H9 (cell line): ENCODE results near the gene MBNL1. TPM values are rescaled to one million over a fixed set of nuclear protein-coding genes. Genes with fewer than 3 reads are reported as not detected.

Experiments used
- DNase-seq: peaks from one replicate; pipeline ENCODE4 v3.0.0-alpha.2; 2017
- H2AFZ ChIP-seq: one replicate; pipeline ENCODE4 v1.6.1; 2013; ENCODE audit warnings: mild to moderate bottlenecking, low read length, control low read depth, moderate library complexity
- H2AK5ac ChIP-seq: 2 replicates; pipeline ENCODE4 v1.6.1; 2013; ENCODE audit warnings: low read length, control low read depth, mixed read lengths; ENCODE audit not compliant: insufficient read length
- H2BK120ac ChIP-seq: one replicate; pipeline ENCODE4 v1.6.1; 2013; ENCODE audit warnings: low read depth, mild to moderate bottlenecking, low read length, control low read depth, inconsistent platforms; ENCODE audit not compliant: poor library complexity, severe bottlenecking
- H2BK12ac ChIP-seq: 2 replicates; pipeline ENCODE4 v1.6.1; 2013; ENCODE audit warnings: low read length, control low read depth, mixed read lengths, low read depth; ENCODE audit not compliant: insufficient read length
- H2BK15ac ChIP-seq: 2 replicates; pipeline ENCODE4 v1.6.1; 2013; ENCODE audit warnings: low read depth, low read length, control low read depth
- H2BK20ac ChIP-seq: one replicate; pipeline ENCODE4 v1.6.1; 2013; ENCODE audit warnings: low read depth, mild to moderate bottlenecking, low read length, control low read depth, inconsistent platforms; ENCODE audit not compliant: poor library complexity, severe bottlenecking
- H2BK5ac ChIP-seq: 2 replicates; pipeline ENCODE4 v1.6.1; 2013; ENCODE audit warnings: low read length, control low read depth, mixed read lengths; ENCODE audit not compliant: insufficient read length
- H3K14ac ChIP-seq: 2 replicates; pipeline ENCODE4 v1.6.1; 2013; ENCODE audit warnings: low read length, control low read depth; ENCODE audit not compliant: insufficient read depth
- H3K18ac ChIP-seq: 2 replicates; pipeline ENCODE4 v1.6.1; 2013; ENCODE audit warnings: low read depth, mild to moderate bottlenecking, mixed read lengths, low read length, control low read depth; ENCODE audit not compliant: insufficient read length
- H3K23ac ChIP-seq: 2 replicates; pipeline ENCODE4 v1.6.1; 2013; ENCODE audit warnings: low read length, control low read depth, mixed read lengths, low read depth; ENCODE audit not compliant: insufficient read length
- H3K23me2 ChIP-seq: 2 replicates; pipeline ENCODE4 v1.6.1; 2013; ENCODE audit warnings: low read depth, mild to moderate bottlenecking, mixed read lengths, low read length, control low read depth; ENCODE audit not compliant: insufficient read length, poor library complexity, severe bottlenecking
- H3K27ac ChIP-seq: 2 replicates; pipeline ENCODE4 v1.5.1; 2013; ENCODE audit warnings: low read length, control low read depth, mixed read lengths, low read depth; ENCODE audit not compliant: insufficient read length
- H3K27me3 ChIP-seq: 2 replicates; pipeline ENCODE4 v1.6.1; 2013; ENCODE audit warnings: low read length, control low read depth, inconsistent platforms; ENCODE audit not compliant: insufficient read depth
- H3K4ac ChIP-seq: 2 replicates; pipeline ENCODE4 v1.6.1; 2013; ENCODE audit warnings: low read depth, mild to moderate bottlenecking, control low read depth, inconsistent platforms, low read length, moderate library complexity
- H3K4me1 ChIP-seq: 2 replicates; pipeline ENCODE4 v1.6.1; 2013; ENCODE audit warnings: low read length, control low read depth, inconsistent platforms; ENCODE audit not compliant: insufficient read depth
- H3K4me2 ChIP-seq: 2 replicates; pipeline ENCODE4 v1.6.1; 2013; ENCODE audit warnings: low read length, control low read depth, mixed read lengths; ENCODE audit not compliant: insufficient read length, insufficient read depth
- H3K56ac ChIP-seq: 2 replicates; pipeline ENCODE4 v1.6.1; 2013; ENCODE audit warnings: low read depth, mild to moderate bottlenecking, mixed read lengths, low read length, control low read depth; ENCODE audit not compliant: insufficient read length
- H3K79me1 ChIP-seq: 2 replicates; pipeline ENCODE4 v1.6.1; 2013; ENCODE audit warnings: low read depth, mild to moderate bottlenecking, moderate library complexity, low read length, control low read depth, inconsistent platforms; ENCODE audit not compliant: insufficient read depth, poor library complexity, severe bottlenecking
- H3K79me2 ChIP-seq: 2 replicates; pipeline ENCODE4 v1.6.1; 2013; ENCODE audit warnings: low read length, control low read depth, inconsistent platforms; ENCODE audit not compliant: insufficient read depth
- H3K9ac ChIP-seq: 2 replicates; pipeline ENCODE4 v1.6.1; 2013; ENCODE audit warnings: low read length, control low read depth, mixed read lengths; ENCODE audit not compliant: insufficient read length; ENCODE audit errors: extremely low read depth
- H3K9me3 ChIP-seq: one replicate; pipeline ENCODE4 v1.6.1; 2013; ENCODE audit warnings: low read depth, low read length, inconsistent platforms; ENCODE audit not compliant: control insufficient read depth
- H3T11ph ChIP-seq: one replicate; pipeline ENCODE4 v1.6.1; 2013; ENCODE audit warnings: mild to moderate bottlenecking, low read length, control low read depth, inconsistent platforms
- H4K20me1 ChIP-seq: one replicate; pipeline ENCODE4 v1.6.1; 2013; ENCODE audit not compliant: control insufficient read depth, insufficient read length, insufficient read depth
- H4K5ac ChIP-seq: 2 replicates; pipeline ENCODE4 v1.6.1; 2013; ENCODE audit warnings: low read depth, mild to moderate bottlenecking, mixed read lengths, low read length, control low read depth; ENCODE audit not compliant: insufficient read length
- H4K8ac ChIP-seq: replicated peaks from 2 replicates; pipeline ENCODE4 v1.6.1; 2013; ENCODE audit warnings: low read length, control low read depth, mixed read lengths, low read depth; ENCODE audit not compliant: insufficient read length
- H4K91ac ChIP-seq: 2 replicates; pipeline ENCODE4 v1.6.1; 2013; ENCODE audit warnings: low read depth, mild to moderate bottlenecking, moderate library complexity, mixed read lengths, low read length, control low read depth; ENCODE audit not compliant: insufficient read length
- H3K27ac Mint-ChIP-seq, 3 experiments: 2 replicates in 2 of 3; 3 replicates in 1 of 3; pipeline ENCODE4 v1.8.0; 2020 to 2021; ENCODE audit warnings: mixed read lengths in 3 of 3, mild to moderate bottlenecking in 1 of 3, moderate library complexity in 1 of 3
- H3K27me3 Mint-ChIP-seq: 2 replicates; pipeline ENCODE4 v1.8.0; 2021; ENCODE audit warnings: low read depth, mild to moderate bottlenecking, moderate library complexity, mixed read lengths
- H3K36me3 Mint-ChIP-seq, 3 experiments: 2 replicates in 2 of 3; 3 replicates in 1 of 3; pipeline ENCODE4 v1.8.0; 2020 to 2021; ENCODE audit warnings: low read depth in 3 of 3, mixed read lengths in 3 of 3; ENCODE audit not compliant: insufficient read depth in 1 of 3
- H3K4me1 Mint-ChIP-seq, 2 experiments: 2 replicates each; pipeline ENCODE4 v1.8.0; 2020; ENCODE audit warnings: mixed read lengths in 2 of 2
- H3K4me3 Mint-ChIP-seq, 2 experiments: 2 replicates in 1 of 2; 3 replicates in 1 of 2; pipeline ENCODE4 v1.8.0; 2020 to 2021; ENCODE audit warnings: mild to moderate bottlenecking in 2 of 2, mixed read lengths in 2 of 2, moderate library complexity in 1 of 2
- H3K9me3 Mint-ChIP-seq, 2 experiments: 2 replicates in 1 of 2; 3 replicates in 1 of 2; pipeline ENCODE4 v1.8.0; 2020; ENCODE audit warnings: mild to moderate bottlenecking in 2 of 2, mixed read lengths in 2 of 2, moderate library complexity in 1 of 2
- CTCF ChIP-seq: fragments of 200-600 bp; sonication (generic); conservative IDR thresholded peaks from 3 replicates; pipeline ENCODE4 v1.8.0; 2021; ENCODE audit warnings: antibody characterized with exemption, mild to moderate bottlenecking
- WGBS: extraction: QIAGEN DNeasy Blood & Tissue Kit; methylation state at CpG from one replicate; pipeline ENCODE4 v1.1.7; 2013; ENCODE audit warnings: missing lambda C conversion rate, low lambda C conversion rate, mixed read lengths; ENCODE audit not compliant: insufficient read length; ENCODE audit errors: extremely low coverage; 5-methylcytosine and 5-hydroxymethylcytosine counted together
- total RNA-seq: library from RNA; stranded (reverse); gene quantifications from 2 replicates; pipeline ENCODE4 v1.2.1, GENCODE V29; 2021

The MBNL1 gene
- total RNA-seq, 1 experiment from 2014 or later, result 14.9 TPM

DNA sequence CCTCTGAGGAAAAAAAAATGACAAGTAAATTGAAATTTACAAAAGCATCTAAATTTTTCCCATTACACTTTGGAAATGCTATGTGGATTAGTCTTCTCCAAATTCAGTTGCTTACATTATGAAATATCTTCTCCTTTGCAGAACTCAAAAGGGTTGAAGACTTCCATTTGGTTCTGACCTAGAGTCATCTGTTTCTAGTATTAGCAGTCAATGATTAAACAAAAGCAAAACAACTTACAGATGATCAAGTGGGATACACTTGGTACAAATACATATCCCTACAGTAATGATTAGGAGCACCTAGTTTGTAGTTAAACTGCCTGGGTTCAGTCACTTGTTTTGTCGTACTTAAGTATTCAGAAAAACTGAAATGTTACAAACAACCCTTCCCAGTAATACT is 136.2 kb downstream of the MBNL1 start:
- Histone ChIP-seq H4K91ac (no peak overlapping the region), H3K9ac (no peak overlapping the region), H2BK5ac (no peak overlapping the region), H2BK20ac (no peak overlapping the region), H2BK15ac (no peak overlapping the region), H3K4me1 (peaks cover 8% of the 10 kb centered on the region; the same call in 1 of the 2 replicates), H4K8ac (no peak overlapping the region), H3K27me3 (no peaks in the 10 kb centered on the region), H2AK5ac (no peak overlapping the region), H2BK12ac (no peak overlapping the region), H2AFZ (no peak overlapping the region), H3K23me2 (no peaks in the 10 kb centered on the region), H3K79me2 (peaks cover 2% of the 10 kb centered on the region; the same call in 1 of the 2 replicates), H3K56ac (no peak overlapping the region), H3K4me2 (no peak overlapping the region), H3K18ac (no peak overlapping the region), H3T11ph (no peak overlapping the region), H3K27ac (no peak overlapping the region), H3K4ac (no peak overlapping the region), H3K14ac (no peak overlapping the region), H3K23ac (no peak overlapping the region), H4K20me1 (no peaks in the 10 kb centered on the region), H3K9me3 (no peaks in the 10 kb centered on the region), H2BK120ac (no peak overlapping the region), H4K5ac (no peak overlapping the region), H3K79me1 (no peaks in the 10 kb centered on the region)
- TF ChIP-seq CTCF, result no peak
- Mint-ChIP-seq H3K27me3 (no peaks in the 10 kb centered on the region), H3K9me3 (no peaks in the 10 kb centered on the region), H3K36me3 (no peaks in the 10 kb centered on the region; a peak in 1 of 7 replicates), H3K4me3 (no peak overlapping the region), H3K4me1 (peaks cover 28 to 30% of the 10 kb centered on the region in 2 experiments), H3K27ac (no peak overlapping the region)
- DNase-seq, result no peak
- no CpG with 5 or more reads among the region's 1 CpG for WGBS
